HEK293T (cell line): ENCODE data around the gene LRPPRC.
A peak's percentile ranks its signal among the peaks of the same experiment; 100 is the strongest.

Experiments
- CTCF ChIA-PET: fragments of 350-600 bp; formaldehyde crosslinking; extraction: SDS; loops from one replicate; lab custom pipeline; 2021; ENCODE audit warnings: antibody characterized with exemption, inconsistent platforms; lab: Yijun Ruan, JAX
- POLR2A ChIA-PET: fragments of 350-600 bp; formaldehyde crosslinking; extraction: SDS; loops from one replicate; lab custom pipeline; 2020; ENCODE audit warnings: antibody characterized with exemption, inconsistent platforms; lab: Yijun Ruan, JAX
- DNase-seq: peaks from one replicate; pipeline ENCODE4 v3.0.0; 2012; ENCODE audit warnings: mixed read lengths; ENCODE audit errors: extremely low spot score
- ARNT ChIP-seq: fragments of 450-650 bp; IDR thresholded peaks from 2 replicates; pipeline ENCODE4 v1.6.1; 2017; ENCODE audit warnings: mild to moderate bottlenecking
- BHLHE40 ChIP-seq: fragments of 450-650 bp; IDR thresholded peaks from 2 replicates; pipeline ENCODE4 v1.6.1; 2016; ENCODE audit warnings: mild to moderate bottlenecking, moderate library complexity, borderline replicate concordance
- CTBP1 ChIP-seq: fragments of 450-650 bp; IDR thresholded peaks from 2 replicates; pipeline ENCODE4 v1.6.1; 2016; ENCODE audit warnings: borderline replicate concordance
- ELF4 ChIP-seq: fragments of 450-650 bp; IDR thresholded peaks from 2 replicates; pipeline ENCODE4 v1.6.1; 2017; ENCODE audit warnings: antibody characterized with exemption
- FOXA1 ChIP-seq: fragments of 450-650 bp; IDR thresholded peaks from 2 replicates; pipeline ENCODE4 v1.6.1; 2016; ENCODE audit warnings: mild to moderate bottlenecking
- FOXK2 ChIP-seq: fragments of 450-650 bp; IDR thresholded peaks from 2 replicates; pipeline ENCODE4 v1.6.1; 2016; ENCODE audit warnings: mild to moderate bottlenecking
- FOXM1 ChIP-seq: fragments of 450-650 bp; IDR thresholded peaks from 2 replicates; pipeline ENCODE4 v1.6.1; 2017; ENCODE audit warnings: mild to moderate bottlenecking, borderline replicate concordance
- HDGF ChIP-seq: fragments of 450-650 bp; IDR thresholded peaks from 2 replicates; pipeline ENCODE4 v1.6.1; 2017; ENCODE audit warnings: antibody characterized with exemption, borderline replicate concordance
- L3MBTL2 ChIP-seq: fragments of 450-650 bp; conservative IDR thresholded peaks from 2 replicates; pipeline ENCODE4 v1.6.1; 2016; ENCODE audit warnings: mild to moderate bottlenecking
- LEF1 ChIP-seq: fragments of 450-650 bp; IDR thresholded peaks from 2 replicates; pipeline ENCODE4 v1.6.1; 2017; ENCODE audit warnings: mild to moderate bottlenecking, borderline replicate concordance
- NFRKB ChIP-seq: fragments of 450-650 bp; IDR thresholded peaks from 2 replicates; pipeline ENCODE4 v1.6.1; 2016; ENCODE audit warnings: mild to moderate bottlenecking, moderate library complexity
- PKNOX1 ChIP-seq: fragments of 450-650 bp; IDR thresholded peaks from 2 replicates; pipeline ENCODE4 v1.6.1; 2016
- SP1 ChIP-seq: fragments of 450-650 bp; IDR thresholded peaks from 2 replicates; pipeline ENCODE4 v1.6.1; 2017
- SUZ12 ChIP-seq: fragments of 450-650 bp; IDR thresholded peaks from 2 replicates; pipeline ENCODE4 v1.6.1; 2016; ENCODE audit warnings: mild to moderate bottlenecking
- TARDBP ChIP-seq: fragments of 450-650 bp; IDR thresholded peaks from 2 replicates; pipeline ENCODE4 v1.6.1; 2016
- ZNF384 ChIP-seq: fragments of 450-650 bp; IDR thresholded peaks from 2 replicates; pipeline ENCODE4 v1.6.1; 2016

Gene LRPPRC

DNA sequence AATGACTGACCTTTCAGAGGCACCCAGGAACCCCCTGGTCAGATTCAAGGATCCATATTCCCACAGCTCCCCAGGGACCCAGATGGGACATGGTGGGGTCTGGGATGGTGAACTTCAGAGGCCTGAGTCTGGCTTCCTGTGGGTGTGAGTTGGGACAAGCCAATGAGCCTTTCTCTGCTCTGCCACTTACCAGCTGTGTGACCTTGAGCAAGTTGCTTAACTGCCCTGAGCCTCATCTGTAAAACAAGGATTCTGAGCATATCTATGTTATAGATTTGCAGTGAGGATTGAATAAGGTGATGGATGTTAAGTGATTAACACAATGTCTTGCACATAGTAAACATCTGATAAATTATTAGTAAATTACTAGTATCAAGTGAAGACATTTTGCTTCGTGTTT is 150.6 kb downstream of the LRPPRC start:
- TF ChIP-seq ARNT (no peak), SP1 (no peak), LEF1 (no peak), ZNF384 (no peak), SUZ12 (no peak), HDGF (no peak), FOXA1 (no peak), NFRKB (no peak), CTBP1 (no peak), FOXM1 (no peak), TARDBP (no peak)
- no peak for DNase-seq
- ChIA-PET POLR2A (interaction anchor here (1.9 kb wide), 1 partner anchor 249 kb away, joined by 4 read pairs; the partner anchor contains the start of gene THADA), CTCF (no interaction called here)

- TF ChIP-seq ZNF384 (no peak), L3MBTL2 (no peak), FOXK2 (no peak), TARDBP (no peak), SP1 (no peak), NFRKB (no peak)
- ChIA-PET POLR2A (no interaction called here), CTCF (no interaction called here)
- peak; percentile 1 for DNase-seq
Observed at GRCh38 chr2:43842866-43843226, 152.9 kb downstream of the LRPPRC start.

DNA sequence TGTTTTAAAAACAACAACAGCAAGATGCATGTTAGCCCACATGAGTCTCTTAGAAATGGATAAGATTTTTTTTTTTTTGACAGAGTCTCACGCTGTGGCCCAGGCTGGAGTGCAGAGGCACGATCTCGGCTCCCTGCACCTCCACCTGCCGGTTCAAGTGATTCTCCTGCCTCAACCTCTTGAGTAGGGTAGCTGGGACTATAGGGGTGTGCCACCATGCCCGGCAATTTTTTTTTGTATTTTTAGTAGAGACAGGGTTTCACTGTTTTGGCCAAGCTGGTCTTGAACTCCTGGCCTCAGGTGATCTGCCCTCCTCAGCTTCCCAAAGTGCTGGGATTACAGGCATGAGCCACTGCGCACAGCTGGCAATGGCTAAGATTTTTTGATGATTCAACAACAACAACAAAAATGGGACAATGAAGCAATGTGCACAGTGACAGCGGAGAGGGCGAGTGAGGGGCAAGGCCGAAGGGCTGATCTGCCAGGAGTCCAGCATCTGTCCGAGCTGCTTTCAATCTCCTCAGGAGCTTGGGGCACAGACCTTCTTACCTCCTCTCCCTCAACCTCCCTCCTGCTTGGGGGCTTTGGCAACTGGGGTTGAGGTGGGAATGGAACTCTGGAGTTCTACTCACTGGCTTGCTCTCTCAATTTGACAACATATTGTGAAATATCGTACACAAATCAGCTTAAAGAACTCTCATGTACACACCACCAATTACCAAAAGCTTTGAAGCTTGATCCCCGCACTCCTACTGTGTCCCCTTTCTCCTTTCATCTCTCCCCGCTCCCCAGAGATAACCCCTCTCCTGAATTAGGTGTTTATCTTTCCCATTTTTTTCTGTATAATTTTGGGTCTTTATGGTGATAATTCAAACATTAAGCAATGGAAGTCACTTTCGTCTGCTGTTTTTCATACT is 153.6 kb downstream of the LRPPRC start:
- ChIA-PET CTCF (no interaction called here), POLR2A (no interaction called here)
- no peak for TF ChIP-seq ZNF384
- TF ChIP-seq SUZ12: no peak
- peak; percentile 2 for DNase-seq

GRCh38 chr2:43840965-43841364 is 154.8 kb downstream of the LRPPRC start:
- DNase-seq: peak; percentile 1
- ChIA-PET POLR2A (no interaction called here), CTCF (no interaction called here)
- TF ChIP-seq ZNF384: no peak
- TF ChIP-seq PKNOX1: no peak
- no peak for TF ChIP-seq ELF4
- no peak for TF ChIP-seq CTBP1

GRCh38 chr2:43839776-43840564 is 155.8 kb downstream of the LRPPRC start:
- POLR2A ChIA-PET: no interaction called here

GRCh38 chr2:43838560-43839267 is 157.1 kb downstream of the LRPPRC start, which contains the start of the genes ABCG5 and ABCG8:
Gene ABCG5, minus strand, starts transcription at chr2:43838839. Its CDS starts 160 bp downstream, at chr2:43838679.
Gene ABCG8, plus strand, starts transcription at chr2:43838971. Its CDS starts 83 bp downstream, at chr2:43839054.
- ChIA-PET POLR2A (no interaction called here), CTCF (no interaction called here)
- peak; percentile 6 for DNase-seq
- no peak for TF ChIP-seq SP1
- no peak for TF ChIP-seq FOXM1
- TF ChIP-seq NFRKB: no peak
- TF ChIP-seq SUZ12: no peak
- TF ChIP-seq ARNT: no peak
- no peak for TF ChIP-seq HDGF
- TF ChIP-seq L3MBTL2: no peak
- no peak for TF ChIP-seq CTBP1

More at GRCh38 chr2:43839776-43840564, 155.8 kb downstream of the LRPPRC start:
- no peak for TF ChIP-seq SUZ12
- TF ChIP-seq BHLHE40: no peak
- no peak for TF ChIP-seq FOXA1
- peak; percentile 3 for DNase-seq
- CTCF ChIA-PET: no interaction called here

- ChIA-PET POLR2A (no interaction called here), CTCF (no interaction called here)
- TF ChIP-seq ARNT (no peak), FOXK2 (no peak), L3MBTL2 (no peak), PKNOX1 (no peak), ZNF384 (no peak), CTBP1 (no peak), HDGF (no peak), FOXA1 (no peak), BHLHE40 (no peak), NFRKB (no peak), SUZ12 (no peak), SP1 (no peak), TARDBP (no peak), ELF4 (no peak), FOXM1 (no peak), LEF1 (no peak)
- peak; percentile 2 for DNase-seq
Observed at GRCh38 chr2:43837831-43838559, 157.8 kb downstream of the LRPPRC start.
